ENCODE results near the gene FRMPD4. TPM values are rescaled to one million over a fixed set of nuclear protein-coding genes. Genes with fewer than 3 reads are reported as not detected.

FRMPD4 gene
- total and polyA plus RNA-seq, 2 of the 13 experiments (the other 11 are each of a cell fraction or from before 2014, with no cell fraction given) = not detected

- Histone ChIP-seq H3K27me3 (ENCODE audit: control insufficient read depth in 1 of 2, insufficient read depth in 2 of 2, low read length in 2 of 2) (no peaks in the 10 kb centered on the region), H3K79me2 (ENCODE audit: insufficient read depth, low read length) (no peaks in the 10 kb centered on the region), H3K9ac (ENCODE audit: insufficient read depth, low read depth, low read length) (no peak overlapping the region), H2AFZ (ENCODE audit: low read length) (no peak overlapping the region), H3K4me2 (ENCODE audit: low read depth, low read length) (no peak overlapping the region), H4K20me1 (ENCODE audit: insufficient read depth, low read length) (no peaks in the 10 kb centered on the region), H3K4me3 (replicated peaks in 1 of 3; ENCODE audit: insufficient read depth in 1 of 3, low read depth in 2 of 3, low read length in 3 of 3) (no peak overlapping the region), H3K36me3 (replicated peaks in 1 of 2; ENCODE audit: control insufficient read depth in 1 of 2, insufficient read depth in 2 of 2, low read length in 2 of 2) (no peaks in the 10 kb centered on the region), H3K27ac (ENCODE audit: extremely low read length, insufficient read depth, low read length) (no peak overlapping the region), H3K9me3 (ENCODE audit: low read length) (no peaks in the 10 kb centered on the region), H3K4me1 (ENCODE audit: insufficient read depth, low read length) (no peaks in the 10 kb centered on the region)
- no peak for DNase-seq (ENCODE audit: low spot score)
- ChIA-PET POLR2A (no interaction called here), CTCF (ENCODE audit: low intra/inter-chr PET ratio, low total read pairs) (no interaction called here)
- no peak for TF ChIP-seq TMF1 (CRISPR knock-in tag; IDR thresholded peaks at IDR 0.05; ENCODE audit: low read depth)
- no peak for TF ChIP-seq ZFYVE20 (CRISPR knock-in tag; IDR thresholded peaks at IDR 0.05; ENCODE audit: borderline replicate concordance, low read depth)
- TF ChIP-seq ZBTB34 (CRISPR knock-in tag; IDR thresholded peaks at IDR 0.05) = no peak
- TF ChIP-seq NONO (IDR thresholded peaks at IDR 0.05) = no peak
- TF ChIP-seq NONO (CRISPR knock-in tag; conservative IDR thresholded peaks at IDR 0.05) = no peak
- no peak for TF ChIP-seq ZBTB3 (CRISPR knock-in tag; IDR thresholded peaks at IDR 0.05; ENCODE audit: borderline replicate concordance, low read depth)
- in situ Hi-C loops (cut with HindIII; ENCODE audit: extremely low pct_ligation_motif_present, low pct_unique_long_range_greater_than_20kb) (no loop called here), intact Hi-C loops (cut with micrococcal nuclease; ENCODE audit: unreplicated experiment) (no loop called here)
- FAIRE-seq = no peak
- ATAC-seq = no peak
- no TSS peak for BruUV-seq (replicated peaks)
- 8% methylated on average over 1 of the region's 1 CpG for WGBS (ENCODE audit: low lambda C conversion rate)
These were observed 111.7 kb downstream of the FRMPD4 start for GRCh38 chrX:12249997-12250396.

- ChIA-PET CTCF (ENCODE audit: low intra/inter-chr PET ratio, low total read pairs) (no interaction called here), POLR2A (no interaction called here)
- Histone ChIP-seq H2AFZ (ENCODE audit: low read length) (no peak overlapping the region), H3K4me2 (ENCODE audit: low read depth, low read length) (no peak overlapping the region), H3K79me2 (ENCODE audit: insufficient read depth, low read length) (no peaks in the 10 kb centered on the region), H3K27me3 (ENCODE audit: control insufficient read depth in 1 of 2, insufficient read depth in 2 of 2, low read length in 2 of 2) (no peaks in the 10 kb centered on the region), H3K4me3 (replicated peaks in 1 of 3; ENCODE audit: insufficient read depth in 1 of 3, low read depth in 2 of 3, low read length in 3 of 3) (no peak overlapping the region), H3K27ac (ENCODE audit: extremely low read length, insufficient read depth, low read length) (no peak overlapping the region), H3K9ac (ENCODE audit: insufficient read depth, low read depth, low read length) (no peak overlapping the region), H3K36me3 (replicated peaks in 1 of 2; ENCODE audit: control insufficient read depth in 1 of 2, insufficient read depth in 2 of 2, low read length in 2 of 2) (no peaks in the 10 kb centered on the region), H3K4me1 (ENCODE audit: insufficient read depth, low read length) (no peaks in the 10 kb centered on the region), H4K20me1 (ENCODE audit: insufficient read depth, low read length) (no peaks in the 10 kb centered on the region), H3K9me3 (ENCODE audit: low read length) (no peaks in the 10 kb centered on the region)
- FAIRE-seq = no peak
- ATAC-seq = no peak
- BruUV-seq (replicated peaks) = no TSS peak
- WGBS (ENCODE audit: low lambda C conversion rate) = 0% methylated on average over 1 of the region's 1 CpG
- intact Hi-C loops (cut with micrococcal nuclease; ENCODE audit: unreplicated experiment) (no loop called here), in situ Hi-C loops (cut with HindIII; ENCODE audit: extremely low pct_ligation_motif_present, low pct_unique_long_range_greater_than_20kb) (no loop called here)
- no peak for DNase-seq (ENCODE audit: low spot score)
- TF ChIP-seq FOSL1 (CRISPR knock-in tag; IDR thresholded peaks at IDR 0.05; ENCODE audit: borderline replicate concordance) = no peak
- TF ChIP-seq TOE1 (CRISPR knock-in tag; IDR thresholded peaks at IDR 0.05) = no peak
- no peak for TF ChIP-seq SNAPC4 (CRISPR knock-in tag; IDR thresholded peaks at IDR 0.05)
- TF ChIP-seq ARID3A (IDR thresholded peaks at IDR 0.05; ENCODE audit: low read depth, low read length) = no peak
- no peak for TF ChIP-seq ZC3H4 (CRISPR knock-in tag; IDR thresholded peaks at IDR 0.05; ENCODE audit: borderline replicate concordance)
- no peak for TF ChIP-seq MEIS2 (CRISPR knock-in tag; IDR thresholded peaks at IDR 0.05)
These were observed 124.9 kb downstream of the FRMPD4 start for GRCh38 chrX:12263211-12263610.

Data from HepG2 (cell line).